Pancreas (tissue), 10 donors: ENCODE data around the gene DMD. TPM values are rescaled to one million over a fixed set of nuclear protein-coding genes. Genes with fewer than 3 reads are reported as not detected.
"Not testable (repeated sequence)": the region's sequence is repeated elsewhere in the genome, so short reads cannot be mapped to it uniquely, and the experiment has no call there.

ENCODE experiments used
- ATAC-seq, 4 donors: fragments of 200-7000 bp; cut with Tn5 transposase; one replicate each; pipeline versions ENCODE4 v1.8.0 to v1.9.1; 2020; ENCODE audit warnings: mild to moderate bottlenecking in 4 of 4, moderate library complexity in 4 of 4
- DNase-seq, 6 donors: peaks; one replicate each; pipeline ENCODE4 v3.0.0-alpha.2; 2020
- FAIRE-seq: peaks from 2 replicates; lab custom pipeline; 2012; peaks lifted over from hg19 to GRCh38; lab: Jason Lieb, UNC
- H3K27ac ChIP-seq, 4 donors: fragments of 200-600 bp; sonication (generic); 1 replicate in 3 of 4; 2 replicates in 1 of 4; pipeline versions ENCODE4 v1.5.0 to v1.8.0; 2020
- H3K27me3 ChIP-seq, 4 donors: fragments of 200-600 bp; one replicate each; pipeline ENCODE4 v1.8.0; 2021
- H3K36me3 ChIP-seq, 3 donors: fragments of 200-600 bp; sonication (generic) in 1 of 3; one replicate each; pipeline versions ENCODE4 v1.5.0 to v1.8.0; 2020 to 2021
- H3K4me1 ChIP-seq, 3 donors: fragments of 200-600 bp; one replicate each; pipeline ENCODE4 v1.8.0; 2021
- H3K4me3 ChIP-seq, 4 donors: fragments of 200-600 bp; sonication (generic) in 2 of 4; one replicate each; pipeline versions ENCODE4 v1.5.0 to v1.8.0; 2020 to 2021
- H3K9me3 ChIP-seq, 4 donors: fragments of 200-600 bp; one replicate each; pipeline ENCODE4 v1.8.0; 2021
- WGBS, 2 donors: extraction: QIAGEN DNeasy Blood & Tissue Kit; methylation state at CpG; one replicate each; pipeline ENCODE4 v1.1.7; 2013; 5-methylcytosine and 5-hydroxymethylcytosine counted together
- intact Hi-C, 3 donors: fragments of 100-400 bp; cut with DNase I; formaldehyde crosslinking; loops; one replicate each; pipeline versions ENCODE4 v1.11.1 to v1.14.2; 2022
- polyA plus RNA-seq, 2 donors: library from polyadenylated mRNA; stranded (reverse); fragments of 200-250 nt; gene quantifications; one replicate each; pipeline ENCODE4 v1.2.3, GENCODE V29; 2013
- total RNA-seq, 6 donors: library from RNA; stranded (reverse); fragmentation: NEBNext Ultra II Directional in 4 of 6; extraction: Animal tissue kit (Norgen Biotek cat#: 25700) in 4 of 6; gene quantifications; one replicate each; pipeline versions ENCODE4 v1.2.1 to v1.2.4, GENCODE V29; 2021 to 2023
- TF ChIP-seq, protein P1 (sequence below), 4 donors: fragments of 200-600 bp; sonication (generic) in 3 of 4; IDR thresholded peaks; one replicate each; pipeline versions ENCODE4 v1.5.0 to v1.8.0; 2021; ENCODE audit warnings: antibody characterized with exemption in 4 of 4
- donor health status: healthy with polysubstance abuse.
- donor health status: DM: no; HTN: no; CAD: no; lungs with moderate emphysema.
- donor health status: DM: no; HTN: no; CAD: no.
- donor health status: control.
- donor health status: control.
- donor health status: Bipolar disorder and iron deficiency.
- donor health status: DM: yes; HTN: yes; CAD: no.
- donor health status: DM: no; HTN: no; CAD: no.
- donor health status: DM: no; HTN: no; CAD: no.
- donor health status: DM: yes; HTN: yes; CAD: no.

The DMD gene
- total and polyA plus RNA-seq, 8 donors: 9.1 to 46.5 (median 32.1) TPM

- no peak for FAIRE-seq
- H3K27me3 ChIP-seq: peaks cover 0 to 4% (median 0%) of the 10 kb centered on the region in 4 donors
- H3K9me3 ChIP-seq: no peaks in the 10 kb centered on the region
- no peak for DNase-seq
- ATAC-seq: no peak
- no peak overlapping the region for H3K27ac ChIP-seq
- H3K4me3 ChIP-seq: no peak overlapping the region
- no peaks in the 10 kb centered on the region for H3K36me3 ChIP-seq
- TF ChIP-seq, protein P1, sequence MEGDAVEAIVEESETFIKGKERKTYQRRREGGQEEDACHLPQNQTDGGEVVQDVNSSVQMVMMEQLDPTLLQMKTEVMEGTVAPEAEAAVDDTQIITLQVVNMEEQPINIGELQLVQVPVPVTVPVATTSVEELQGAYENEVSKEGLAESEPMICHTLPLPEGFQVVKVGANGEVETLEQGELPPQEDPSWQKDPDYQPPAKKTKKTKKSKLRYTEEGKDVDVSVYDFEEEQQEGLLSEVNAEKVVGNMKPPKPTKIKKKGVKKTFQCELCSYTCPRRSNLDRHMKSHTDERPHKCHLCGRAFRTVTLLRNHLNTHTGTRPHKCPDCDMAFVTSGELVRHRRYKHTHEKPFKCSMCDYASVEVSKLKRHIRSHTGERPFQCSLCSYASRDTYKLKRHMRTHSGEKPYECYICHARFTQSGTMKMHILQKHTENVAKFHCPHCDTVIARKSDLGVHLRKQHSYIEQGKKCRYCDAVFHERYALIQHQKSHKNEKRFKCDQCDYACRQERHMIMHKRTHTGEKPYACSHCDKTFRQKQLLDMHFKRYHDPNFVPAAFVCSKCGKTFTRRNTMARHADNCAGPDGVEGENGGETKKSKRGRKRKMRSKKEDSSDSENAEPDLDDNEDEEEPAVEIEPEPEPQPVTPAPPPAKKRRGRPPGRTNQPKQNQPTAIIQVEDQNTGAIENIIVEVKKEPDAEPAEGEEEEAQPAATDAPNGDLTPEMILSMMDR (IDR thresholded peaks at IDR 0.05): no peak
- WGBS, 2 donors: 45 to 47% methylated on average over 1 of the region's 1 CpG
- intact Hi-C loops: no loop called here
- H3K4me1 ChIP-seq: no peaks in the 10 kb centered on the region
Measured at GRCh38 chrX:32749070-32749469, 462.3 kb downstream of the DMD start.

- no peaks in the 10 kb centered on the region for H3K4me1 ChIP-seq
- 28 to 55% methylated on average over 2 of the region's 2 CpGs for WGBS, 2 donors
- FAIRE-seq: peak; percentile 23
Measured at GRCh38 chrX:32745323-32745722, 466.0 kb downstream of the DMD start.

GRCh38 chrX:32744921-32745320 is 466.4 kb downstream of the DMD start:
- no peak for FAIRE-seq
- 78 to 88% methylated on average over 1 of the region's 1 CpG for WGBS, 2 donors

More at GRCh38 chrX:32745323-32745722, 466.0 kb downstream of the DMD start:
- Histone ChIP-seq H3K9me3 (no peaks in the 10 kb centered on the region), H3K27me3 (peaks cover 0 to 4% (median 0%) of the 10 kb centered on the region in 4 donors), H3K27ac (no peak overlapping the region), H3K4me3 (no peak overlapping the region), H3K36me3 (no peaks in the 10 kb centered on the region)
- intact Hi-C loops: no loop called here
- ATAC-seq (no peak), DNase-seq (no peak)
- TF ChIP-seq, protein P1 (IDR thresholded peaks at IDR 0.05): no peak

DNA sequence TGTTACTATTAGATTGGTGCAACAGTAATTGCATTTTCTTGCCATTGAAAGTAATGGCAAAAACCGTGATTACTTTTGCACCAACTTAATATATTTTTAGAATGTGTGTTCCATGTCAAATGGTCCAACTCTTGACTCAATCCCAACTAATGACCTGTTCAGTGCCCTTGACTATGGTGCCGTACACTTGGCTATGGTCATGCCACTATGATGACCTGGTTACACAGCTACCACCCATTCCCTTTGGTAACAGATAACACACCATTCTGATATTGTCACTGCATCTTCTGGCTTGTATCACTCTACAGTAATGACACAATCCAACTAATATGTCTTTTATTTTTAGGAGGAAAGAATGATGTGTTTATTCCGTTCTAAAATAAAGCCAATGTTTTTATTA is 469.4 kb downstream of the DMD start:
- WGBS, 2 donors: 83 to 85% methylated on average over 3 of the region's 3 CpGs
- no peak for ATAC-seq
- Histone ChIP-seq H3K4me1 (no peaks in the 10 kb centered on the region), H3K36me3 (no peaks in the 10 kb centered on the region), H3K27me3 (no peaks in the 10 kb centered on the region), H3K4me3 (no peak overlapping the region), H3K9me3 (no peaks in the 10 kb centered on the region), H3K27ac (no peak overlapping the region)
- TF ChIP-seq, protein P1 (IDR thresholded peaks at IDR 0.05): no peak
- FAIRE-seq: no peak
- intact Hi-C loops: no loop called here
- DNase-seq: no peak

More at GRCh38 chrX:32744921-32745320, 466.4 kb downstream of the DMD start:
- no peaks in the 10 kb centered on the region for H3K36me3 ChIP-seq
- no peaks in the 10 kb centered on the region for H3K4me1 ChIP-seq
- TF ChIP-seq, protein P1 (IDR thresholded peaks at IDR 0.05): no peak
- no peak for DNase-seq
- peaks cover 0 to 4% (median 0%) of the 10 kb centered on the region in 4 donors for H3K27me3 ChIP-seq
- no peak overlapping the region for H3K27ac ChIP-seq
- H3K4me3 ChIP-seq: no peak overlapping the region
- no peak for ATAC-seq
- no peaks in the 10 kb centered on the region for H3K9me3 ChIP-seq
- intact Hi-C loops: no loop called here

DNA sequence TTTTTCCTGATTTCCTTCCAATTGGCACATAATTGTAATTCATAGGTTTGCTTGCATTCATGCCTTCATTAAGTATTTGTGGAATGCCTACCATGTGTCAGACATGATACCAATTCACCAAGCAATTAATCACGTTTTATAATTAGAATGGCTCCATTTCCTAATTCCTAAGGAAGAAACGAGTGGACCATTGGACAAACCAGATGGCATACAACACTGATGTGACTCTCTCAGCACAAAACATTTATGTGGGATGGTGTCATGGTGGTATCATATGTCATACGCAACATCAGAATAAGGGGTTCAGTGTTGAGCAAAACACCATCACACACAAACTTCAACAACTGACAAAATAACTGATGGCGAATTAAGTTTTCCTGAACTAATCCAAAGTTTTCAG is 502.8 kb downstream of the DMD start:
- no peaks in the 10 kb centered on the region for H3K9me3 ChIP-seq
- no peaks in the 10 kb centered on the region for H3K4me1 ChIP-seq
- no peaks in the 10 kb centered on the region for H3K36me3 ChIP-seq
- TF ChIP-seq, protein P1 (IDR thresholded peaks at IDR 0.05): no peak
- H3K27me3 ChIP-seq: no peaks in the 10 kb centered on the region
- DNase-seq (no peak), ATAC-seq (no peak), FAIRE-seq (no peak)
- H3K4me3 ChIP-seq: no peak overlapping the region
- intact Hi-C loops: no loop called here
- no peak overlapping the region for H3K27ac ChIP-seq
- WGBS, 2 donors: 64 to 65% methylated on average over 4 of the region's 4 CpGs

GRCh38 chrX:32705385-32705784 is 506.0 kb downstream of the DMD start:
- H3K4me3 ChIP-seq, H3K9me3 ChIP-seq, DNase-seq, H3K27me3 ChIP-seq, H3K36me3 ChIP-seq, H3K4me1 ChIP-seq, H3K27ac ChIP-seq, intact Hi-C loops, FAIRE-seq, ATAC-seq: not testable (repeated sequence)
- WGBS, 2 donors: 77 to 89% methylated on average over 9 of the region's 9 CpGs
